GM19238 (cell line): ENCODE measurements around the gene TAF4B.
A peak's percentile ranks its signal among the peaks of the same experiment; 100 is the strongest.
"Not testable (repeated sequence)": the region's sequence is repeated elsewhere in the genome, so short reads cannot be mapped to it uniquely, and the experiment has no call there.

Experiments
- DNase-seq: peaks from one replicate; pipeline ENCODE4 v3.0.0; 2011; ENCODE audit warnings: low spot score; ENCODE audit not compliant: insufficient read length

Gene TAF4B, protein sequence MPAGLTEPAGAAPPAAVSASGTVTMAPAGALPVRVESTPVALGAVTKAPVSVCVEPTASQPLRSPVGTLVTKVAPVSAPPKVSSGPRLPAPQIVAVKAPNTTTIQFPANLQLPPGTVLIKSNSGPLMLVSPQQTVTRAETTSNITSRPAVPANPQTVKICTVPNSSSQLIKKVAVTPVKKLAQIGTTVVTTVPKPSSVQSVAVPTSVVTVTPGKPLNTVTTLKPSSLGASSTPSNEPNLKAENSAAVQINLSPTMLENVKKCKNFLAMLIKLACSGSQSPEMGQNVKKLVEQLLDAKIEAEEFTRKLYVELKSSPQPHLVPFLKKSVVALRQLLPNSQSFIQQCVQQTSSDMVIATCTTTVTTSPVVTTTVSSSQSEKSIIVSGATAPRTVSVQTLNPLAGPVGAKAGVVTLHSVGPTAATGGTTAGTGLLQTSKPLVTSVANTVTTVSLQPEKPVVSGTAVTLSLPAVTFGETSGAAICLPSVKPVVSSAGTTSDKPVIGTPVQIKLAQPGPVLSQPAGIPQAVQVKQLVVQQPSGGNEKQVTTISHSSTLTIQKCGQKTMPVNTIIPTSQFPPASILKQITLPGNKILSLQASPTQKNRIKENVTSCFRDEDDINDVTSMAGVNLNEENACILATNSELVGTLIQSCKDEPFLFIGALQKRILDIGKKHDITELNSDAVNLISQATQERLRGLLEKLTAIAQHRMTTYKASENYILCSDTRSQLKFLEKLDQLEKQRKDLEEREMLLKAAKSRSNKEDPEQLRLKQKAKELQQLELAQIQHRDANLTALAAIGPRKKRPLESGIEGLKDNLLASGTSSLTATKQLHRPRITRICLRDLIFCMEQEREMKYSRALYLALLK

DNA sequence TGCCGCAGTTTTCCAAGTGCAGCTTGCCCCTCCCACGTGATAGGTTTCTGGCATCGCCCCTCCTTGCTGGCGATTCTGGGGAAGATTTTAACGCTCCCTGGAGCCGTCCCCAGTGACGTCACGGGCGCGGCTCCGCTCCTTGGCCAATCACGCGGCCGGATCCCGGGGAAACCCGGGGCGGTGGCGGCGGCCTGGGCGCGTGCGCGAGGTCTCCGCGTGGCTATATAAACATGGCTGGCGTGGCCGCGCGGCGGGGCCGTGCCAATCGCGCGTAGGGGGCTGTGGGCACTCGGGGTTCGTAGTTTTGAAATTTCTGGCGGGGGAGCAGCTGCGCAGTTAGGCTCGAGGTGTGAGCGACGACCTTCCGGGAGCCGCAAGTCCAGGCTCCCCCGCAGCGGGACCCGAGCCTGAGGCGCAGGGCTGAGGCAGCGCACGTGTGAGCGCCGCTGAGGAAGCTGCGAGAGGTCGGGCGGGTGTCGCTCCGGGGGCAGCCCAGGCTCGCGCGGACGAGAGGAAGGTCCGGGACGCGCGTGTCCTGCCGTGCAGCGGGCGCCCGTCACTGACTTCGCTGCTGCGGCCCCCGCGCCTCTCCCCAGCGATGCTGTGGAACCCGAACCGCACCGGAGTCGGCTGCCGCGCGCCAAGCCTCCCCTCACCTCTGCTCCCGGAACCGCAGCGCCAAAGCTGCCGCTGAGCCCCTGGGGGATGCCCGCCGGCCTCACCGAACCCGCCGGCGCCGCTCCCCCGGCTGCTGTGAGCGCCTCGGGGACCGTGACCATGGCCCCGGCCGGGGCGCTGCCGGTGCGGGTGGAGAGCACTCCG lies at the start of gene TAF4B:
TSS of gene TAF4B (plus strand) at position 217 of the 822 bp plus-strand sequence. CDS start at position 706, 489 bp downstream.
- peak; percentile 76 for DNase-seq

- no peak for DNase-seq
Measured at GRCh38 chr18:26181343-26181826, 44.9 kb upstream of the TAF4B start.

DNA sequence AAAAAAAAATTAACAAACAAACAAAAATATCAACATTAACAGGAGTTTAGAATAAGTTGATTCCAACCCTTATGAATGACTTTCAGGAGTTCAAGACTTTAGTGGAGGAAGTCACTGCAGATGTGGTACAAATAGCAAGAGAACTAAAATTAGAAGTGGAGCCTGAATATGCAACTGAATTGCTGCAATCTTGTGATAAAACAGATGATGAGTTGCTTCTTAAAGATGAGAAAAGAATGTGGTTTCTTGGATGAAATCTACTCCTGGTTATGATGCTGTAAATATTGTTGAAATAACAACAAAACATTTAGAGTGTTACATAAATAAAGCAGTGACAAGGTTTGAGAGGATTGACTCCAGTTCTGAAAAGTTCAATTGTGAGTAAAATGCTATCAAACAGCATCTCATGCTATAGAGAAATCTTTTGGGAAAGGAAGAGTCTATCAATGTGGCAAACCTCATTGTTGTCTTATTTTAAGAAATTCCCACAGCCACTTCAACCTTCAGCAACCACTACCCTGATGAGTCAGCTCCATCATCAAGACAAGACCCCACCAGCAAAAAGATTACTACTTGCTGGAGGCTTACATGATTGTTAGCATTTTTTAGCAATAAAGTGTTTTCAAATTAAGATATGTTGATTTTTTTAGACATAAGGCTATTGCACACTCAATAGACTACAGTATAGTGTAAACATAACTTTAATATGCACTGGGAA lies 42.7 kb upstream of the TAF4B start:
- no peak for DNase-seq

DNA sequence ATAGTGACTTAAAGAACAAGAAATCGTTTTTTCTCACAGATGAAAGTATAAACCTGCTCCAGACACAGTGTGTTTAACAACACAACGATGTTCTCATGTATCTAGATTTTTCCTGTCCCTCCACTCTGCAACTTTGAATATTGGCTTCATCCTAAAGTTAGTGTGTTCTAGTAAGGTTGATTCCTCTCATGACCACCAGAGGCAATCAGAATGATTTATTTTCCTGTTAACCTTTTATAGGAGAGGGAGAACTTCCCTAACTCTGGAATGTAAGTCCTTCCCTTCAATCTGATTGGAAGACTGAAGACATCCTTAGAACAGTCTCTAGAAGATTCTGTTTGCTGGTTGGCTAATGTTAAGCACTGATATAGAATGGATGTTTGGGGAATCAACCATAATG lies 41.0 kb upstream of the TAF4B start:
- no peak for DNase-seq

DNA sequence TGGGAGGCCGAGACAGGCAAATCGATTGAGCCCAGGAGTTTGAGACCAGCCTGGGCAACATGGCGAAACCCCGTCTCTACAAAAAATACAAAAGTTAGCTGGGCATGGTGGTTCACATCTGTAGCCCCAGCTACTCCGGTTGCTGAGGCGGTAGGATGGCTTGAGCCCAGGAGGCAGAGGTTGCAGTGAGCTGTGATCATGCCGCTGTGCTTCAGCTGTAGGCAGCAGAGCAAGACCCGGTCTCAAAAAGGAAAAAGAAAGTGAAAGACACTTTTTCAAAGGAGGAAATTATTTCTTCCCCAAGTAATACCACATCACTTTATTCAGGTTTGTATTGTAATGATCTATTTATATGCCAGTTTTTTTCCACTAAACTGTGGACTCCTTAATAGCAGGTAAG lies 35.7 kb upstream of the TAF4B start:
- DNase-seq, result no peak

DNA sequence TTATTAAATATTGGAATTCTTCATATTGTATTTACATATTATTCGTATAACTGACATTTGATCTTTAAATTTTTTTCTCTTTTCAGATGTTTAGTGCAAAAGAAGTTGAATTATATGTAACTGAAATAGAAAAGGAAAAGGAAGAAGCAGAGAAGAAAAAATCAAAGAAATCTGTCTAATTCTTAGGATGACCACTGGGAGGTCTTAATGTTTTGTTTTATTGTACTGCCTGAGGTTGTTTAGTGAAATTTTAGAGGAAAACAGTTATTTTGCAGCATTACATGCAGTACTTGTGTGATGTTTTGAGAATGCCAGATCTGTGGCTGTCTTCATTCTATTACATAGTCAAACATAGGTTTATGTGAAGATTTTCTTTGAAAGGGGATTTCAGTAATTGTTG lies 34.0 kb upstream of the TAF4B start:
- DNase-seq, result no peak

DNA sequence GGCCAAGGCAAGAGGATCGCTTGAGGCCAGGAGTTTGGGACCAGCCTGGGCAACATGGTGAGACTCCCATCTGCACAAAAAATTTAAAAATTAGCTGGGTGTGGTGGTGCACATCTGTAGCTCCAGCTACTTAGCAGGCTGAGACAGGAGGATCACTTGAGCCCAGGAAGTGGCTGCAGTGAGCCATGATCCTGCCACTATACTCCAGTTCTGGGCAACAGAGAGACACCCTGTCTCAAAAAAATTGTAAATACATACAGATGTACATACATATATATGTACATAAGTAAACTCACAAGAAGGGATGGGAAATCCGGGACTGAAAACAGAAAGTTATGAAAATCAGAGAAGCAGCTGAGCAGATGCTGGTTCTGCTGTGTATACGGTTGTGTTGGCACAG lies 29.6 kb upstream of the TAF4B start:
- DNase-seq, result no peak

- not testable (repeated sequence) for DNase-seq
Measured at GRCh38 chr18:26202001-26202400, 24.2 kb upstream of the TAF4B start.

DNA sequence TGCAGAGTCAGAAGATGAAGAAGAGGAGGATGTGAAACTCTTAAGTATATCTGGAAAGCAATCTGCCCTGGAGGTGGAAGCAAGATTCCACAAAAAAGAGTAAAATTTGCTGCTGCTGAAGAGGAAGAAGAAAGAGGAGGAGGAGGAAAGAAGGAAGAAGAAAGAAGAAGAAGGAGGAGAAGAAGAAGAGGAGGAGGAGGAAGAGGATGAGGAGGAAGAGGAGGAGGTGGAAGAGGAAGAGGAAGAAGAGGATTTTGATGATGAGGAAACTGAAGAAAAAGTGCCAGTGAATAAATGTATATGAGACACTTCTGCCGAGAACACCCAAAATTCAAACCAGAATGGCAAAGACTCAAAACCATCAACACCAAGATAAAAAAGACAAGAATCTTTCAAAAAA lies 20.9 kb upstream of the TAF4B start:
- no peak for DNase-seq

DNA sequence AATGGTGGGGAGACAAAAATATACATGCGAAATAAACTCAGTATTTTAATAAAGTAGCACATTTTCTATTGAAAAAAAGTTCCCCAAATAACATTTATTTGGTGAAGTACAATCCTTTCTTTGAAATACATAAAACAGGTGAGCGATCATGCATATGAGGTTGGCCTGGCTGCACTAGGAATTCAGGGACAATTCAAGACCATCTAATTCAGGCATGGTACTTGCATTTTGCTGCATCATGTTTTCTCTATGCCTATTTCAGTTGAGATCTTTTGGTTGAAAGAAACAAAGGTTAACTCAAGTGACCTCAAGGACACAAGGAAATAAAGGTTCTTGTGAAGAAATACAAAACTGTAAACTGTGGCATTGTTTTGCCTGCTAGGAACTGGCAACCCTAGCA lies 19.8 kb upstream of the TAF4B start:
- no peak for DNase-seq

DNA sequence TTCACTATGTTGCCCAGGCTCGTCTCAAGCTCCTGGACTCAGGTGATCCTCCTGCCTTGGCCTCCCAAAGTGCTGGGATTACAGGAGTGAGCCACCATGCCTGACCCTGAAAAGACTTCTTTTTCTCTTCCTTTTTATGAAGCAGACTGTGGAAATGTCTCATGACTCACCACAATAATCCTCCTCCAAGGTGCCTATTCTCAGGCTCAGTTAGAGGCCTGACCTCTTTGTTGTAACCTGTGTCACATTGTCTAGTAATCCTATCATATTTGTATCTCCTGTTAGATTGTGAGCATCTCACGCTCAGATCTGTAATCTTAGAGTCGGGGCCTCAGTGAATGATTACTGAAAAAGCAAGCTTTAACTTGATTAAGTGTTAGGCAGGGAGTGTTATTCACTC lies 18.3 kb upstream of the TAF4B start:
- no peak for DNase-seq

- no peak for DNase-seq
Measured at GRCh38 chr18:26208977-26209376, 17.3 kb upstream of the TAF4B start.

DNA sequence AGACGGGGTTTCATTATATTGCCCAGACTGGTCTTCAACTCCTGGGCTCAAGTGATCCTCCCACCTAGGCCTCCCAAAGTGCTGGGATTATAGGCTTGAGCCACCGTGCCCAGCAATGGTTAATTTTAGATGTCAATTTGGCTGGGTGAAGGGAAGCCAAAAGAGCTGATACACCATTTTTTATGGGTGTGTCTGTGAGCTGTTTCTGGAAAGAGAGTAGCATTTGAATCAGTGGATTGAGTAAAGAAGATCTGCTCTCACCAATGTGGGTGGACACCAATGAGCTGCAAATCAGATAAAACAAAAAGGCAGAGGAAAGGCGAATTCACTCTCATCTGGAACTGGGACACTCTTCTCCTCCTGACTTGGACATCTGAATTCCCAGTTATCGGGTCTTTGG lies 16.1 kb upstream of the TAF4B start:
- DNase-seq, result no peak

DNA sequence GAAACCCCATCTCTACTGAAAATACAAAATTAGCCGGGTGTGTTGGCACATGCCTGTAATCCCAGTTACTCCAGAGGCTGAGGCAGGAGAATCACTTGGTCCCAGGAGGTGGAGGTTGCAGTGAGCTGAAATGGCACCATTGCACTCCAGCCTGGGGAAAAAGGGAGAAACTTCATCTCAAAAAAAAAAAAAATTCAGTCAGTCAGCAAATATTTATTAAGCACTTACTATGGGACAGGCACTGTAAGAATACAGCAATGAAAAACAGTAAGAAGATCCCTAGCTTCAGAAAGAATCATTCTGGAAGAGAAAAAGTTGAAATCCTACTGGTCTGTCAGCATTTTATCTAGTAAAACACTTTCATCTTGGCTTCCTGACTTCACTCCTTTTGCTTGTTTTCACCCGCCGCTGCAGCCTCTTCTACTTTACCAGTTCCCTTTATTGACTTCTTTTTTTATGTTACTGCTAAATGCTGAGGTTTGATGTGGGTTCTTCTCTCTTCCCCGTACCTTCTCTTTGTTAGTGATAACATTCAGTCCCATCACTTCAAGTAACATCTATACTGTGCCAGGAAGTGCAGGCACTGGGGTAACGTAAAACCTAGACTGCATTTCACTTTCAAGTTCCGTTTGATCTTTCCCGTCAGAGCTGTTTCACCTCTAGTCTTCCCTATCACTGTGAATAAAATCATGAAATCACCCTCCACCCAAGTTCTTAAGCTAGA lies 10.8 kb upstream of the TAF4B start:
- peak; percentile 19 for DNase-seq

GRCh38 chr18:26225022-26225693 lies 1.1 kb upstream of the TAF4B start:
- no peak for DNase-seq

GRCh38 chr18:26225915-26226228 lies 373 bp upstream of the TAF4B start:
- DNase-seq, result no peak

- DNase-seq, result no peak
Measured at GRCh38 chr18:26227051-26227670, 916 bp downstream of the TAF4B start.

- DNase-seq, result no peak
Measured at GRCh38 chr18:26228562-26229260, 2.5 kb downstream of the TAF4B start.

- DNase-seq, result no peak
Measured at GRCh38 chr18:26230497-26230896, 4.3 kb downstream of the TAF4B start.
